ENCODE measurements around the gene ZNF536. TPM values are rescaled to one million over a fixed set of nuclear protein-coding genes. Genes with fewer than 3 reads are reported as not detected.

The ZNF536 gene
- total RNA-seq, 1 experiment from 2014 or later, result 0.35 TPM

GRCh38 chr19:30516531-30516930 is 144.3 kb downstream of the ZNF536 start:
- no peaks in the 10 kb centered on the region; the same call in 1 of the 2 replicates for H3K27me3 Mint-ChIP-seq (ENCODE audit: low read depth)
- H3K4me3 Mint-ChIP-seq, result no peak overlapping the region
- H3K36me3 Mint-ChIP-seq, result no peaks in the 10 kb centered on the region
- no peaks in the 10 kb centered on the region for H3K4me1 Mint-ChIP-seq
- CTCF ChIA-PET, result no interaction called here
- DNase-seq (ENCODE audit: low spot score) (no peak), ATAC-seq (no peak)
- H3K9me3 Mint-ChIP-seq, result no peaks in the 10 kb centered on the region
- no peak overlapping the region for H3K27ac Mint-ChIP-seq
- TF ChIP-seq ZNF671 (CRISPR knock-in tag; IDR thresholded peaks at IDR 0.05) (no peak), ERG (CRISPR knock-in tag; IDR thresholded peaks at IDR 0.05) (no peak), HMGA2 (CRISPR knock-in tag; IDR thresholded peaks at IDR 0.05) (no peak), CREM (CRISPR knock-in tag; IDR thresholded peaks at IDR 0.05) (no peak), USF2 (CRISPR knock-in tag; IDR thresholded peaks at IDR 0.05) (no peak), NR3C1 (CRISPR knock-in tag; conservative IDR thresholded peaks at IDR 0.05; ENCODE audit: low read depth) (no peak), CTCF (IDR thresholded peaks at IDR 0.05) (no peak), FOXJ3 (CRISPR knock-in tag; IDR thresholded peaks at IDR 0.05; ENCODE audit: borderline replicate concordance) (no peak)
- POLR2A ChIA-PET, result no interaction called here

GRCh38 chr19:30518965-30519606 is 146.9 kb downstream of the ZNF536 start:
- no peaks in the 10 kb centered on the region for H3K9me3 Mint-ChIP-seq
- H3K36me3 Mint-ChIP-seq, result no peaks in the 10 kb centered on the region
- POLR2A ChIA-PET, result interaction anchor here (0.5 kb wide), 1 partner anchor 286 kb away, joined by 3 read pairs; no protein-coding TSS in a partner anchor
- H3K4me3 Mint-ChIP-seq, result no peak overlapping the region
- H3K27ac Mint-ChIP-seq, result no peak overlapping the region
- peaks cover 3% of the 10 kb centered on the region; the same call in 1 of the 2 replicates for H3K4me1 Mint-ChIP-seq
- no peak for DNase-seq (ENCODE audit: low spot score)
- H3K27me3 Mint-ChIP-seq (ENCODE audit: low read depth), result no peaks in the 10 kb centered on the region; the same call in 1 of the 2 replicates
- CTCF ChIA-PET, result no interaction called here
- ATAC-seq, result no peak
- TF ChIP-seq ZNF532 (CRISPR knock-in tag; IDR thresholded peaks at IDR 0.05; ENCODE audit: borderline replicate concordance), result no peak
- no peak for TF ChIP-seq RELA (CRISPR knock-in tag; IDR thresholded peaks at IDR 0.05; ENCODE audit: borderline replicate concordance)
- no peak for TF ChIP-seq HMGXB4 (CRISPR knock-in tag; IDR thresholded peaks at IDR 0.05)
- no peak for TF ChIP-seq CBFB (CRISPR knock-in tag; IDR thresholded peaks at IDR 0.05; ENCODE audit: low read depth)
- TF ChIP-seq IRF2 (CRISPR knock-in tag; IDR thresholded peaks at IDR 0.05; ENCODE audit: borderline replicate concordance, low read depth), result no peak
- TF ChIP-seq PRDM15 (CRISPR knock-in tag; IDR thresholded peaks at IDR 0.05), result no peak
- TF ChIP-seq STAT6 (CRISPR knock-in tag; conservative IDR thresholded peaks at IDR 0.05; ENCODE audit: low read depth), result no peak
- no peak for TF ChIP-seq SP1 (CRISPR knock-in tag; conservative IDR thresholded peaks at IDR 0.05)
